KMS-11 (cell line): Measurements from ENCODE around the gene ZNF146.

Source experiments
- H2AFZ ChIP-seq: fragments of 200-600 bp; sonication (generic); 2 replicates; pipeline ENCODE4 v1.6.1; 2016; ENCODE audit warnings: antibody characterized with exemption, mixed run types, low read depth
- H3K27ac ChIP-seq: fragments of 200-600 bp; sonication (generic); 2 replicates; pipeline ENCODE4 v1.6.1; 2016; ENCODE audit warnings: mild to moderate bottlenecking, mixed run types
- H3K27me3 ChIP-seq: fragments of 200-600 bp; sonication (generic); 2 replicates; pipeline ENCODE4 v1.6.1; 2017; ENCODE audit warnings: mild to moderate bottlenecking, low read depth, mixed run types, moderate library complexity; ENCODE audit not compliant: insufficient read depth
- H3K36me3 ChIP-seq: fragments of 200-600 bp; sonication (generic); 2 replicates; pipeline ENCODE4 v1.6.1; 2017; ENCODE audit warnings: mild to moderate bottlenecking, mixed run types; ENCODE audit not compliant: insufficient read depth
- H3K4me1 ChIP-seq: fragments of 200-600 bp; sonication (generic); 2 replicates; pipeline ENCODE4 v1.6.1; 2016; ENCODE audit warnings: mild to moderate bottlenecking, low read depth, mixed run types; ENCODE audit not compliant: poor library complexity, severe bottlenecking
- H3K4me2 ChIP-seq: fragments of 200-600 bp; sonication (generic); 2 replicates; pipeline ENCODE4 v1.7.0; 2016; ENCODE audit warnings: mild to moderate bottlenecking, mixed run types
- H3K4me3 ChIP-seq: fragments of 200-600 bp; sonication (generic); IDR thresholded peaks from 2 replicates; pipeline ENCODE4 v1.6.1; 2017; ENCODE audit warnings: low read depth, low read length, mixed read lengths; ENCODE audit not compliant: insufficient read depth
- H3K79me2 ChIP-seq: fragments of 200-600 bp; sonication (generic); 2 replicates; pipeline ENCODE4 v1.6.1; 2016; ENCODE audit warnings: low read depth, mixed run types; ENCODE audit not compliant: insufficient read depth
- H3K9ac ChIP-seq: fragments of 200-600 bp; sonication (generic); 2 replicates; pipeline ENCODE4 v1.6.1; 2016; ENCODE audit warnings: mild to moderate bottlenecking, mixed run types
- H4K20me1 ChIP-seq: fragments of 200-600 bp; sonication (generic); 2 replicates; pipeline ENCODE4 v1.6.1; 2016; ENCODE audit warnings: mild to moderate bottlenecking, mixed run types; ENCODE audit not compliant: insufficient read depth
- CTCF ChIP-seq: fragments of 200-600 bp; sonication (generic); conservative IDR thresholded peaks from 2 replicates; pipeline ENCODE4 v1.6.1; 2017; ENCODE audit warnings: low read depth, mild to moderate bottlenecking, antibody characterized with exemption, low read length, moderate library complexity, mixed read lengths

The ZNF146 gene

GRCh38 chr19:36257520-36257876 is 42.6 kb downstream of the ZNF146 start:
- Histone ChIP-seq H3K4me1 (no peaks in the 10 kb centered on the region), H3K27me3 (no peaks in the 10 kb centered on the region), H3K4me3 (no peak overlapping the region), H3K9ac (no peak overlapping the region), H2AFZ (no peak overlapping the region), H3K27ac (no peak overlapping the region), H3K79me2 (no peaks in the 10 kb centered on the region), H3K4me2 (no peak overlapping the region), H3K36me3 (no peaks in the 10 kb centered on the region), H4K20me1 (no peaks in the 10 kb centered on the region)
- no peak for TF ChIP-seq CTCF

GRCh38 chr19:36258028-36258875 is 43.3 kb downstream of the ZNF146 start:
- no peaks in the 10 kb centered on the region for H4K20me1 ChIP-seq
- no peaks in the 10 kb centered on the region for H3K27me3 ChIP-seq
- H2AFZ ChIP-seq: no peak overlapping the region
- H3K4me2 ChIP-seq: no peak overlapping the region
- TF ChIP-seq CTCF: no peak
- no peaks in the 10 kb centered on the region for H3K36me3 ChIP-seq
- H3K9ac ChIP-seq: no peak overlapping the region
- no peaks in the 10 kb centered on the region for H3K79me2 ChIP-seq
- no peak overlapping the region for H3K27ac ChIP-seq
- no peak overlapping the region for H3K4me3 ChIP-seq
- no peaks in the 10 kb centered on the region for H3K4me1 ChIP-seq

- no peak overlapping the region for H3K27ac ChIP-seq
- H3K27me3 ChIP-seq: no peaks in the 10 kb centered on the region; the same call in 1 of the 2 replicates
- no peaks in the 10 kb centered on the region for H3K4me1 ChIP-seq
- no peak overlapping the region for H2AFZ ChIP-seq
- H3K79me2 ChIP-seq: no peaks in the 10 kb centered on the region
- H3K36me3 ChIP-seq: no peaks in the 10 kb centered on the region
- H3K9ac ChIP-seq: no peak overlapping the region
- no peak overlapping the region for H3K4me3 ChIP-seq
- no peak overlapping the region for H3K4me2 ChIP-seq
- H4K20me1 ChIP-seq: no peaks in the 10 kb centered on the region
- TF ChIP-seq CTCF: no peak
Observed at GRCh38 chr19:36259211-36259610, 44.3 kb downstream of the ZNF146 start.

GRCh38 chr19:36265064-36265463 is 50.2 kb downstream of the ZNF146 start:
- H3K36me3 ChIP-seq: no peaks in the 10 kb centered on the region
- H3K27ac ChIP-seq: no peak overlapping the region
- no peak overlapping the region for H3K9ac ChIP-seq
- no peak overlapping the region for H3K4me3 ChIP-seq
- H3K79me2 ChIP-seq: no peaks in the 10 kb centered on the region
- no peak overlapping the region for H2AFZ ChIP-seq
- TF ChIP-seq CTCF: no peak
- no peaks in the 10 kb centered on the region for H3K4me1 ChIP-seq
- no peaks in the 10 kb centered on the region; the same call in 1 of the 2 replicates for H3K27me3 ChIP-seq
- no peak overlapping the region for H3K4me2 ChIP-seq
- H4K20me1 ChIP-seq: no peaks in the 10 kb centered on the region
